HUES64 (cell line): ENCODE measurements around the gene FUT3.
"Not testable (repeated sequence)": the region's sequence is repeated elsewhere in the genome, so short reads cannot be mapped to it uniquely, and the experiment has no call there.

Experiments
- H3K27ac ChIP-seq: 2 replicates; pipeline ENCODE4 v1.7.0; 2013; ENCODE audit warnings: low read depth, low read length, inconsistent platforms
- H3K27me3 ChIP-seq: 2 replicates; pipeline ENCODE4 v1.6.1; 2013; ENCODE audit warnings: mild to moderate bottlenecking, low read length; ENCODE audit not compliant: insufficient read depth
- H3K36me3 ChIP-seq: 2 replicates; pipeline ENCODE4 v1.6.1; 2013; ENCODE audit warnings: mild to moderate bottlenecking, low read length; ENCODE audit not compliant: insufficient read depth
- H3K4me1 ChIP-seq: 2 replicates; pipeline ENCODE4 v1.6.1; 2013; ENCODE audit warnings: mild to moderate bottlenecking, low read length, moderate library complexity; ENCODE audit not compliant: insufficient read depth
- H3K4me3 ChIP-seq: 2 replicates; pipeline ENCODE4 v1.5.1; 2013; ENCODE audit warnings: mild to moderate bottlenecking, low read length, moderate library complexity
- H3K9ac ChIP-seq: 2 replicates; pipeline ENCODE4 v1.6.1; 2013; ENCODE audit warnings: mild to moderate bottlenecking, low read depth, low read length
- H3K9me3 ChIP-seq: 2 replicates; pipeline ENCODE4 v1.6.1; 2013; ENCODE audit warnings: low read depth, low read length; ENCODE audit not compliant: insufficient read depth
- WGBS: fragments of 150-250, 120-280 bp; methylation state at CpG from one replicate; pipeline ENCODE4 v1.1.7; 2013; ENCODE audit warnings: missing lambda C conversion rate; 5-methylcytosine and 5-hydroxymethylcytosine counted together

Gene FUT3

GRCh38 chr19:5863030-5863665, 11.9 kb upstream of the FUT3 start:
- Histone ChIP-seq H3K27me3 (no peaks in the 10 kb centered on the region), H3K9me3 (no peaks in the 10 kb centered on the region), H3K27ac (no peak overlapping the region), H3K36me3 (no peaks in the 10 kb centered on the region), H3K4me1 (no peaks in the 10 kb centered on the region), H3K9ac (no peak overlapping the region), H3K4me3 (no peak overlapping the region)
- 87% methylated on average over 11 of the region's 11 CpGs for WGBS

- 91% methylated on average over 18 of the region's 18 CpGs for WGBS
- Histone ChIP-seq H3K9me3 (no peaks in the 10 kb centered on the region), H3K27me3 (peaks cover 4% of the 10 kb centered on the region; the same call in 1 of the 2 replicates), H3K4me1 (no peaks in the 10 kb centered on the region), H3K36me3 (no peaks in the 10 kb centered on the region), H3K4me3 (no peak overlapping the region), H3K9ac (no peak overlapping the region), H3K27ac (no peak overlapping the region)
Measured at GRCh38 chr19:5857203-5858081, 6.2 kb upstream of the FUT3 start.

- WGBS, result 90% methylated on average over 9 of the region's 9 CpGs
- not testable (repeated sequence) for H3K27me3 ChIP-seq, H3K9me3 ChIP-seq, H3K36me3 ChIP-seq, H3K9ac ChIP-seq, H3K4me1 ChIP-seq, H3K27ac ChIP-seq, H3K4me3 ChIP-seq
Measured at GRCh38 chr19:5855151-5855550, 3.9 kb upstream of the FUT3 start.

GRCh38 chr19:5854121-5854520, 2.9 kb upstream of the FUT3 start:
- H3K27me3 ChIP-seq, H3K27ac ChIP-seq, H3K4me1 ChIP-seq, H3K36me3 ChIP-seq, H3K9ac ChIP-seq, H3K9me3 ChIP-seq, H3K4me3 ChIP-seq: not testable (repeated sequence)
- 92% methylated on average over 10 of the region's 10 CpGs for WGBS

- 86% methylated on average over 5 of the region's 5 CpGs for WGBS
- no peaks in the 10 kb centered on the region for H3K27me3 ChIP-seq
- no peaks in the 10 kb centered on the region for H3K4me1 ChIP-seq
- H3K4me3 ChIP-seq, result no peak overlapping the region
- H3K9me3 ChIP-seq, result 0 out of 2 replicates have a peak, but pooled peaks cover 3% of the 10 kb centered on the region
- no peak overlapping the region for H3K9ac ChIP-seq
- no peak overlapping the region for H3K27ac ChIP-seq
- no peaks in the 10 kb centered on the region for H3K36me3 ChIP-seq
Measured at GRCh38 chr19:5850743-5851293, 431 bp downstream of the FUT3 start.

- no peaks in the 10 kb centered on the region for H3K36me3 ChIP-seq
- H3K4me3 ChIP-seq, result no peak overlapping the region
- 0 out of 2 replicates have a peak, but pooled peaks cover 3% of the 10 kb centered on the region for H3K9me3 ChIP-seq
- 92% methylated on average over 6 of the region's 6 CpGs for WGBS
- no peak overlapping the region for H3K27ac ChIP-seq
- H3K4me1 ChIP-seq, result no peaks in the 10 kb centered on the region
- H3K27me3 ChIP-seq, result no peaks in the 10 kb centered on the region
- H3K9ac ChIP-seq, result no peak overlapping the region
Measured at GRCh38 chr19:5850189-5850588, 1.1 kb downstream of the FUT3 start.

GRCh38 chr19:5848621-5849020, 2.6 kb downstream of the FUT3 start:
- not testable (repeated sequence) for H3K9me3 ChIP-seq, H3K36me3 ChIP-seq, H3K27me3 ChIP-seq, H3K4me3 ChIP-seq, H3K9ac ChIP-seq, H3K27ac ChIP-seq, H3K4me1 ChIP-seq
- 86% methylated on average over 5 of the region's 5 CpGs for WGBS

- not testable (repeated sequence) for H3K27me3 ChIP-seq, H3K4me1 ChIP-seq, H3K9ac ChIP-seq, H3K27ac ChIP-seq, H3K4me3 ChIP-seq, H3K9me3 ChIP-seq, H3K36me3 ChIP-seq
- 84% methylated on average over 10 of the region's 10 CpGs for WGBS
Measured at GRCh38 chr19:5847846-5848245, 3.4 kb downstream of the FUT3 start.

GRCh38 chr19:5844456-5845433, 6.5 kb downstream of the FUT3 start:
- H3K36me3 ChIP-seq, result no peaks in the 10 kb centered on the region
- H3K27ac ChIP-seq, result no peak overlapping the region
- no peaks in the 10 kb centered on the region for H3K4me1 ChIP-seq
- H3K9ac ChIP-seq, result no peak overlapping the region
- 0 out of 2 replicates have a peak, but pooled peaks cover 3% of the 10 kb centered on the region for H3K9me3 ChIP-seq
- WGBS, result 89% methylated on average over 24 of the region's 24 CpGs
- H3K4me3 ChIP-seq, result no peak overlapping the region
- H3K27me3 ChIP-seq, result no peaks in the 10 kb centered on the region

GRCh38 chr19:5843295-5843927, 7.8 kb downstream of the FUT3 start:
- no peak overlapping the region for H3K27ac ChIP-seq
- H3K9me3 ChIP-seq, result 0 out of 2 replicates have a peak, but pooled peaks cover 3% of the 10 kb centered on the region
- no peaks in the 10 kb centered on the region for H3K36me3 ChIP-seq
- H3K4me1 ChIP-seq, result no peaks in the 10 kb centered on the region
- WGBS, result 93% methylated on average over 18 of the region's 21 CpGs
- no peaks in the 10 kb centered on the region for H3K27me3 ChIP-seq
- no peak overlapping the region for H3K4me3 ChIP-seq
- H3K9ac ChIP-seq, result no peak overlapping the region
